NCI-H2107 treated with DMSO at 0.1 percent for 48 hours (cell line): ENCODE data around the gene IGFLR1.
"Not testable (repeated sequence)": the region's sequence is repeated elsewhere in the genome, so short reads cannot be mapped to it uniquely, and the experiment has no call there.

Experiments
- DNase-seq: peaks from one replicate; lab custom pipeline; 2025; ENCODE audit not compliant: unreplicated experiment; lab: John Stamatoyannopoulos, UW

Gene IGFLR1

GRCh38 chr19:35724132-35724531 lies 18.1 kb downstream of the IGFLR1 start:
- not testable (repeated sequence) for DNase-seq

- DNase-seq, result no peak
Observed at GRCh38 chr19:35723671-35724070, 18.6 kb downstream of the IGFLR1 start.

GRCh38 chr19:35722897-35723296 lies 19.4 kb downstream of the IGFLR1 start:
- DNase-seq, result no peak

GRCh38 chr19:35722461-35722860 lies 19.8 kb downstream of the IGFLR1 start:
- DNase-seq, result no peak

- no peak for DNase-seq
Observed at GRCh38 chr19:35721374-35721773, 20.9 kb downstream of the IGFLR1 start.

GRCh38 chr19:35720648-35721047 lies 21.6 kb downstream of the IGFLR1 start:
- no peak for DNase-seq

- no peak for DNase-seq
Observed at GRCh38 chr19:35720163-35720524, 22.1 kb downstream of the IGFLR1 start.

- no peak for DNase-seq
Observed at GRCh38 chr19:35719402-35720162, 22.7 kb downstream of the IGFLR1 start.

GRCh38 chr19:35718345-35719041 lies 23.8 kb downstream of the IGFLR1 start:
- DNase-seq, result no peak

- no peak for DNase-seq
Observed at GRCh38 chr19:35717665-35718344, 24.4 kb downstream of the IGFLR1 start, which contains the start of gene KMT2B. KMT2B (plus strand) TSS chr19:35718003; CDS start chr19:35718019, 16 bp downstream.

- DNase-seq, result peak; percentile 83
Observed at GRCh38 chr19:35716801-35717664, 25.2 kb downstream of the IGFLR1 start.

- no peak for DNase-seq
Observed at GRCh38 chr19:35715981-35716800, 26.1 kb downstream of the IGFLR1 start.

- no peak for DNase-seq
Observed at GRCh38 chr19:35715355-35715809, 26.9 kb downstream of the IGFLR1 start.

GRCh38 chr19:35714601-35715354 lies 27.5 kb downstream of the IGFLR1 start:
- DNase-seq, result no peak

GRCh38 chr19:35713904-35714495 lies 28.3 kb downstream of the IGFLR1 start:
- no peak for DNase-seq

- no peak for DNase-seq
Observed at GRCh38 chr19:35713506-35713850, 28.8 kb downstream of the IGFLR1 start.

GRCh38 chr19:35712567-35713505 lies 29.4 kb downstream of the IGFLR1 start:
- no peak for DNase-seq
